Keratinocyte (primary cell): Measurements from ENCODE around the gene MAGEL2. TPM values are rescaled to one million over a fixed set of nuclear protein-coding genes. Genes with fewer than 3 reads are reported as not detected.

Experiments
- DNase-seq: peaks from one replicate; pipeline ENCODE4 v3.0.0-alpha.2; 2011; ENCODE audit warnings: low read depth, missing footprints, low spot score
- FAIRE-seq: peaks from 2 replicates; lab custom pipeline; 2011; peaks lifted over from hg19 to GRCh38; lab: Jason Lieb, UNC
- H2AFZ ChIP-seq: 2 replicates; pipeline ENCODE4 v1.6.0; 2012; ENCODE audit warnings: low read length, control low read depth, inconsistent platforms; ENCODE audit not compliant: control insufficient read depth
- H3K27ac ChIP-seq: 2 replicates; pipeline ENCODE4 v1.5.1; 2011; ENCODE audit warnings: low read length; ENCODE audit not compliant: control insufficient read depth, insufficient read depth
- H3K27me3 ChIP-seq: 3 replicates; pipeline ENCODE4 v1.6.0; 2011; ENCODE audit warnings: low read length; ENCODE audit not compliant: control insufficient read depth, insufficient read depth; ENCODE audit errors: extremely low read depth
- H3K36me3 ChIP-seq, 2 experiments: 2 replicates in 1 of 2; 3 replicates in 1 of 2; pipeline ENCODE4 v1.5.1; 2011; ENCODE audit warnings: low read length in 2 of 2, mild to moderate bottlenecking in 1 of 2; ENCODE audit not compliant: control insufficient read depth in 2 of 2, insufficient read depth in 2 of 2; ENCODE audit errors: extremely low read depth in 1 of 2
- H3K4me1 ChIP-seq: 3 replicates; pipeline ENCODE4 v1.5.1; 2011; ENCODE audit warnings: low read length; ENCODE audit not compliant: control insufficient read depth, insufficient read depth; ENCODE audit errors: extremely low read depth
- H3K4me2 ChIP-seq: 3 replicates; pipeline ENCODE4 v1.6.0; 2011; ENCODE audit warnings: low read depth, low read length; ENCODE audit not compliant: control insufficient read depth, insufficient read depth; ENCODE audit errors: extremely low read depth
- H3K4me3 ChIP-seq, 3 experiments: fragments of 200-600 bp in 1 of 3; sonication (generic) in 1 of 3; 2 replicates in 2 of 3; 3 replicates in 1 of 3; pipeline ENCODE4 v1.5.1; 2011 to 2016; ENCODE audit warnings: low read length in 3 of 3, mild to moderate bottlenecking in 3 of 3, control low read depth in 2 of 3, inconsistent platforms in 1 of 3, low read depth in 1 of 3, mixed read lengths in 1 of 3, mixed run types in 1 of 3, moderate library complexity in 1 of 3; ENCODE audit not compliant: control insufficient read depth in 2 of 3, insufficient read depth in 2 of 3; ENCODE audit errors: extremely low read depth in 1 of 3
- H3K79me2 ChIP-seq: 2 replicates; pipeline ENCODE4 v1.6.0; 2012; ENCODE audit warnings: low read length; ENCODE audit not compliant: control insufficient read depth, insufficient read depth
- H3K9ac ChIP-seq: 3 replicates; pipeline ENCODE4 v1.6.0; 2011; ENCODE audit warnings: low read length; ENCODE audit not compliant: control insufficient read depth, insufficient read depth; ENCODE audit errors: extremely low read depth
- H3K9me1 ChIP-seq: 3 replicates; pipeline ENCODE4 v1.6.0; 2011; ENCODE audit warnings: low read length; ENCODE audit not compliant: control insufficient read depth, insufficient read depth; ENCODE audit errors: extremely low read depth
- H3K9me3 ChIP-seq: 2 replicates; pipeline ENCODE4 v1.5.1; 2012; ENCODE audit warnings: low read depth, low read length; ENCODE audit not compliant: control insufficient read depth
- H4K20me1 ChIP-seq: 3 replicates; pipeline ENCODE4 v1.6.0; 2011; ENCODE audit warnings: low read length; ENCODE audit not compliant: control insufficient read depth, insufficient read depth; ENCODE audit errors: extremely low read depth
- CTCF ChIP-seq, 3 experiments: IDR thresholded peaks in 1 of 3; conservative IDR thresholded peaks in 1 of 3; optimal IDR thresholded peaks in 1 of 3; 2 replicates in 2 of 3; 3 replicates in 1 of 3; pipeline versions ENCODE3 to v1.5.1; 2011; ENCODE audit warnings: low read length in 3 of 3, mild to moderate bottlenecking in 3 of 3, moderate library complexity in 2 of 3, control low read depth in 1 of 3, inconsistent platforms in 1 of 3; ENCODE audit not compliant: insufficient read depth in 2 of 3; ENCODE audit errors: extremely low read depth in 1 of 3
- EZH2 ChIP-seq: IDR thresholded peaks from one replicate; pipeline ENCODE4 v1.6.1; 2012; ENCODE audit warnings: inconsistent platforms, mild to moderate bottlenecking, low read length, moderate library complexity
- dilution Hi-C: fragments of 300-500 bp; cut with MboI; formaldehyde crosslinking; loops from one replicate; pipeline ENCODE4 v1.7.0; 2020; ENCODE audit warnings: low sequenced_read_pairs; ENCODE audit not compliant: extremely low pct_ligation_motif_present
- polyA minus RNA-seq, 3 experiments: library from RNA; depleted of rRNA, polyadenylated mRNA; stranded (reverse); fragments of >200 nt; gene quantifications; 1 replicate in 1 of 3; 2 replicates in 1 of 3; 3 replicates in 1 of 3; pipeline ENCODE4 v1.2.3, GENCODE V29; 2011
- polyA plus RNA-seq, 5 experiments: library from polyadenylated mRNA; depleted of rRNA in 3 of 5; stranded (reverse) in 3 of 5; stranded (forward) in 1 of 5; unstranded in 1 of 5; fragments of >200 nt; gene quantifications; 1 replicate in 1 of 5; 2 replicates in 3 of 5; 3 replicates in 1 of 5; pipeline versions ENCODE4 v1.2.1 to v1.2.3, GENCODE V29; 2011 to 2012; ENCODE audit warnings: missing spikeins in 2 of 5, low read depth in 1 of 5, low replicate concordance in 1 of 5

MAGEL2 gene
- polyA plus RNA-seq = not detected in 3 replicates
- polyA plus RNA-seq (2011; ENCODE audit: low read depth) = not detected
- polyA plus RNA-seq (2011; cell fraction: cytosol; rRNA removed) = not detected in 2 replicates
- polyA plus RNA-seq (2011; cell fraction: nucleus; rRNA removed) = not detected in 2 replicates
- not detected in 2 replicates for polyA plus RNA-seq (2012; ENCODE audit: low replicate concordance)
- polyA minus RNA-seq = not detected in 3 replicates
- polyA minus RNA-seq (2011; cell fraction: cytosol; rRNA and poly(A)+ RNA removed) = not detected
- polyA minus RNA-seq (2011; cell fraction: nucleus; rRNA and poly(A)+ RNA removed) = not detected in 2 replicates

DNA sequence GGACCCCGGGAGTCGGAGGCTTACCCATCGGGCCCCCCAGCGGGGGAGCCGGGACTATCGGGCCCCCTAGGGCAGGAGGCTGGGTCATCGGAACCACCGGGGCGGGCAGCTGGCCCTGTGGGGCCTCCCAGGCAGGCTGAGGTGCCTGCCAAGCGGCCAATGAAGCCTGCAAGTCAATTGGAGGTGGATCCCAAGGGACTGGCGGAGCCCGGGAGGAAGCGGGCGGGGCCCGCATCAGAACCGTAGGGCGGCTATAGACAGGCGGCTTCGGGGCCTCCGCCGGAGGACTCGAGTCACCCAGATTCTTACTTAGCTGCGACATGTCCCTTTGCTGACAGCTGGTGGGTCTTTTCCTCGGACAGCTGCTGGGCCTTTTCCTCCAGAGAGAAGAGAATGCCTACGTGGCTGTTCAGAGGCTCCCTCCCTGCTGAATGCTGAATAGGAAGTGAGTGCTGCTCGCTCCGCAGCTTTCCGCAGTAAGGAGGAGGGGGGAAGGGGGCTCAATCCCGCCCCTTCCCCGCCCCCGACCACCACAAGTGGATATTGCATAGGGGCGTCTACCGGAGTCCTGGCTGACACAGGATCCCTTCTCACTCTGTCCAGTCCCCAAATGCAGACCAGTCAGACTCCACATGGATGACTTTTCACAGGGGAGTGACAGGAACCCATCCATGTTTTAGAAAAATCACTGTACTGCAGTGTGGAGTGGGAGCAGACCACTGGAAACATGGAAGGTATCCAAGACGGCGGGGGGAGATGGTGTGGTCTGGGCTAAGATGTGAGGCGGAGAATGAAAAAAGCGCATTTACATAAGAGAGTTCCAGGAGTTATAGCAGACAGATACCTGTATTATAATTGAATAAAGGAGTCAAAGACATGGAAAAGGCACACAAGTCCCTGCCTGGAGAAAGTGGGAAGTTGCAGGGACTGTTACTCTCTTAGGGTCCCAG, at the start of gene MAGEL2:
Gene MAGEL2, minus strand, starts transcription at position 447 of the 950 bp plus-strand sequence. Its CDS starts 125 bp downstream, at position 322.
- Histone ChIP-seq H3K9ac (no peak within 1 kb of the TSS), H3K27ac (no peak within 1 kb of the TSS), H3K4me1 (no peaks in the 10 kb centered on the region), H3K9me3 (peaks cover 3% of the 10 kb centered on the region), H3K4me3 (no peak within 1 kb of the TSS), H3K9me1 (no peaks in the 10 kb centered on the region), H3K36me3 (no peaks in the 10 kb centered on the region), H4K20me1 (no peaks in the 10 kb centered on the region), H3K27me3 (no peaks in the 10 kb centered on the region), H3K79me2 (no peaks in the 10 kb centered on the region), H2AFZ (no peak within 1 kb of the TSS), H3K4me2 (no peak within 1 kb of the TSS)
- dilution Hi-C loops = no loop called here
- no peak for FAIRE-seq
- TF ChIP-seq CTCF (optimal IDR thresholded peaks at IDR 0.05 in 1 of 3, IDR thresholded peaks at IDR 0.05 in 1 of 3, conservative IDR thresholded peaks at IDR 0.05 in 1 of 3; ENCODE audit: extremely low read depth in 1 of 3, insufficient read depth in 2 of 3, low read length in 3 of 3) (no peak), EZH2 (no peak)
- no peak for DNase-seq

GRCh38 chr15:23695282-23695681, 47.6 kb upstream of the MAGEL2 start:
- no peaks in the 10 kb centered on the region for H4K20me1 ChIP-seq
- dilution Hi-C loops = no loop called here
- H3K9me1 ChIP-seq = no peaks in the 10 kb centered on the region
- H3K36me3 ChIP-seq = no peaks in the 10 kb centered on the region
- FAIRE-seq (no peak), DNase-seq (no peak)
- H3K9me3 ChIP-seq = no peaks in the 10 kb centered on the region
- H2AFZ ChIP-seq = no peak overlapping the region
- H3K4me3 ChIP-seq = no peak overlapping the region
- H3K4me2 ChIP-seq = no peak overlapping the region
- no peaks in the 10 kb centered on the region for H3K79me2 ChIP-seq
- no peak overlapping the region for H3K9ac ChIP-seq
- TF ChIP-seq EZH2 = no peak
- no peak for TF ChIP-seq CTCF (optimal IDR thresholded peaks at IDR 0.05 in 1 of 3, IDR thresholded peaks at IDR 0.05 in 1 of 3, conservative IDR thresholded peaks at IDR 0.05 in 1 of 3; ENCODE audit: extremely low read depth in 1 of 3, insufficient read depth in 2 of 3, low read length in 3 of 3)
- H3K4me1 ChIP-seq = no peaks in the 10 kb centered on the region
- no peaks in the 10 kb centered on the region for H3K27me3 ChIP-seq
- no peak overlapping the region for H3K27ac ChIP-seq
